ENCODE results near the gene TBC1D22A.

TBC1D22A gene

GRCh38 chr22:47029244-47030074, 267.0 kb downstream of the TBC1D22A start:
- Histone ChIP-seq H3K4me3 (ENCODE audit: low read depth, low read length) (no peak overlapping the region), H3K36me3 (no peaks in the 10 kb centered on the region), H3K9me3 (ENCODE audit: severe bottlenecking) (no peaks in the 10 kb centered on the region), H3K27me3 (ENCODE audit: insufficient read depth, low read depth, severe bottlenecking) (no peaks in the 10 kb centered on the region), H3K27ac (no peak overlapping the region)
- no peak for TF ChIP-seq CTCF (IDR thresholded peaks at IDR 0.05; ENCODE audit: low read depth, low read length)
- DNase-seq = no peak

DNA sequence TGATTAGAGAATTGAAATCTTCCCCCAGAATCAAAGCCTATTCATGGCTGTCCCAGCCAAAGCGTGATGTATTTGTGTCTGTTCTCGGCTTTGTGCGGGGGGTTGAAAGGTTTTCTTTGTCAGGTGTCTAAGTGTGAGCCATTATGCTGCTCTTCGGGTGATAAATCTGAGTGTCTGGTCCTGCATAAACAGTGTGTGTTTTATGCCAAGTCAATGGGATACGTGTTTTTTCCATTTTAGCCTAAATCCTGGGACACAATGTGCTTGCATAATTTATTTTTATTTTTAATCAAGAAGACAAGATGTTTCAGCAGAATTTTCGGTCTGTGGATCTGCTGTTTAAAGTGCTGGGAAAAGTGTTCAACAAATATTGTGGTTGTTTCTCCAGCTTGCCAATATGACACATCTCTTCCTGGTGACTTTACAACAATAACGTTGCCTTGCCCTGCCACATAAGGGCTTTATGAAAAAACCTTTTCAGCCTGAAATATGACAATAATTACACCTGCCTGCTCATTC, 267.8 kb downstream of the TBC1D22A start:
- Histone ChIP-seq H3K4me3 (ENCODE audit: low read depth, low read length) (no peak overlapping the region), H3K36me3 (no peaks in the 10 kb centered on the region), H3K27ac (no peak overlapping the region), H3K9me3 (ENCODE audit: severe bottlenecking) (no peaks in the 10 kb centered on the region), H3K27me3 (ENCODE audit: insufficient read depth, low read depth, severe bottlenecking) (no peaks in the 10 kb centered on the region)
- no peak for TF ChIP-seq CTCF (IDR thresholded peaks at IDR 0.05; ENCODE audit: low read depth, low read length)
- no peak for DNase-seq

DNA sequence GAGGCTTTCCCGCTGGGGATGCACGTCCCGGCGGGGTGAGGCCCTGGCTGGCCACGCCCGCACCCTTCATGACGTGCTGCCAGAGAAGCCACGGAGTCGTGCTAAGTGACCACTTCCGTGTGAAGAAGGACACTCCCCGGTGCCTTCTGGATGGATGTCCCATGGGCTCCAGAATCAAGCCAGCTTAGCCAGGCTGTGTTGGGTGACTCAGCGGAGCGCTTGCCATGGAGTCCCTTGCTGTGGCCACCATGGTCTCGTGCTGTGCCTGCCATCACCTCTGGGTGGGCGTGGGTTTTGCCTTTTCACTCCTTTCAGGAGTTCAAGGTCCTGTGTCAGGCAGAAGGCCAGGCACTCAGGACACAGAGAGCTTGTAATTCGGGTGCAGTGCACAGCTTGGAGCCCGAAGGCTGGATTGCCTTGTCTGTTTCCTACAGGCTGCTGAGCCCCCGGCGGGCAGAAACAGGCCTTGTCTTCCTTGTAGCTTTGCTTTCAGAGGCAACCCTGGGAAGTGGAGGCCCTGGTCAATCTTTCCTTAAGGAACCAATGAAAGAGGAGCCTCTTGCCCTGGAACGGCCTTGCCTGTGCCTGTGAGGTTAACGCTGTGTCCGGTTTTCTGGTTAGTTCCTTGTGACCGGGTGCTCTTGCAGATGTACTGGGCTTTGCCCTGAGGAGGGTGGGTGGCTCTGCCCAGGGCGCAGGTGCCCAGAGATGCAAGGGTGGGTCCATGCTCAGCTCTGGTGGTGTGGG, 268.6 kb downstream of the TBC1D22A start:
- Histone ChIP-seq H3K27me3 (ENCODE audit: insufficient read depth, low read depth, severe bottlenecking) (no peaks in the 10 kb centered on the region), H3K27ac (no peak overlapping the region), H3K9me3 (ENCODE audit: severe bottlenecking) (no peaks in the 10 kb centered on the region), H3K36me3 (no peaks in the 10 kb centered on the region), H3K4me3 (ENCODE audit: low read depth, low read length) (no peak overlapping the region)
- DNase-seq = no peak
- no peak for TF ChIP-seq CTCF (IDR thresholded peaks at IDR 0.05; ENCODE audit: low read depth, low read length)

DNA sequence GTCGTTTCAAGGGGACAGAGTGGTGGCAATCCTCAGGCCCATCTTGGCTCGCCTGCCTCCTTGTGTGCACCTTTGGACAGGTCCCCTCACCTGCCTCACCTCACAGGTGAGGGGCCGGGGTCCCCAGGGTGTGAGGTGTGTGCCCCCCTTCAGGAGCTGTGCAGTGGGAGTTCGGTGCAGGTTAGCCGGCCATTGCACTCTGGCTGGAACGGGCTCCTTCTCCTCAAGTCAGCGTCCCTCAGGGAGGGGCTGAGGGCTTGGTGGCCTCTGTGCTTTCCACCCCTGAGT, 269.1 kb downstream of the TBC1D22A start:
- no peaks in the 10 kb centered on the region for H3K9me3 ChIP-seq (ENCODE audit: severe bottlenecking)
- no peak overlapping the region for H3K27ac ChIP-seq
- H3K36me3 ChIP-seq = no peaks in the 10 kb centered on the region
- H3K4me3 ChIP-seq (ENCODE audit: low read depth, low read length) = no peak overlapping the region
- H3K27me3 ChIP-seq (ENCODE audit: insufficient read depth, low read depth, severe bottlenecking) = no peaks in the 10 kb centered on the region
- no peak for DNase-seq
- no peak for TF ChIP-seq CTCF (IDR thresholded peaks at IDR 0.05; ENCODE audit: low read depth, low read length)

GRCh38 chr22:47032091-47032943, 269.9 kb downstream of the TBC1D22A start:
- Histone ChIP-seq H3K4me3 (ENCODE audit: low read depth, low read length) (no peak overlapping the region), H3K27me3 (ENCODE audit: insufficient read depth, low read depth, severe bottlenecking) (no peaks in the 10 kb centered on the region), H3K9me3 (ENCODE audit: severe bottlenecking) (no peaks in the 10 kb centered on the region), H3K36me3 (no peaks in the 10 kb centered on the region), H3K27ac (no peak overlapping the region)
- DNase-seq = no peak
- TF ChIP-seq CTCF (IDR thresholded peaks at IDR 0.05; ENCODE audit: low read depth, low read length) = no peak
